Measurements from ENCODE around the gene GOLGA6A. TPM values are rescaled to one million over a fixed set of nuclear protein-coding genes. Genes with fewer than 3 reads are reported as not detected.
"Not testable (repeated sequence)": the region's sequence is repeated elsewhere in the genome, so short reads cannot be mapped to it uniquely, and the experiment has no call there.

GOLGA6A gene
- total and polyA plus RNA-seq, 2 donors (not counting 1 experiment from before 2014, with no cell fraction given) = 0.31 to 1.0 TPM

DNA sequence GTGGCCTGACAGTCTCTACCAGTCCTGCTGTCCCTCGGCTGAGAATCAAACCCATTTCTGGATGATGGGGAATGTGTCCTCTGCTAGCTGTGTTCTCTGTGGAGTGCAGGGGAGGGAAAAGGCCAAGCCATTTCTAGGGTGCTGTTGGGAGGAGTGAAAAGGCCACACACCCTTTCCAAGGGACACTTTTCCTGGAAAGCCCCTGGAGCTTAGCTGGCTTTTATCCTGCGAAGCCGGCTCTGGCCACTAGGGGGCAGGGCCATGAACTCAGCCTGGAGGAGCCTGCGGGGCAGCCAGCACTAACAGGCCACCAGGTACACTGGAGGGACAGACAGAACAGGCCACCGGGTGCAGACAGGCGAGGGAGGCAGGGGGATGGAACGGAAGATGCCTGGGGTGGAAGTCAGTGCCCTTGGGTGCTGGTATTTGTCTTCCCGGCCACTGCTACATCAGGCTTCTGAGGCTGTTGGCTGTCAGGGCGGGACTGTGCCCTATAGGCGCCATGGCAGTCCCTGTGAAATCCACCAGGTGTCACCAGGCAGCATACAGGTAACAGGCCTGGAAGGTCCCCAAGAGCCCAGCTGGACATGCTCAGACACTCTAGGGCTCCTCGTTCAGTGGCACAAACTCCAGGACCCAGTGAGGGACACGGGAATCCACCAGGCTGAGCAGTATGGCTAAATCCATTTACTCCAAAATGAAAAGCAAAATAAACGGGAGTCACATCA is 16.5 kb downstream of the GOLGA6A start:
- DNase-seq; H3K79me2 ChIP-seq (ENCODE audit: control insufficient read depth, insufficient read depth, low read length); H4K20me1 ChIP-seq (ENCODE audit: control insufficient read depth, insufficient read depth, low read length, poor library complexity, severe bottlenecking); H3K27ac ChIP-seq (ENCODE audit: low read length in 2 of 2); H3K9ac ChIP-seq (ENCODE audit: low read length); H3K27me3 Mint-ChIP-seq; H3K4me2 ChIP-seq (replicated peaks; ENCODE audit: low read depth, low read length, poor library complexity, severe bottlenecking); H3K9me3 Mint-ChIP-seq (ENCODE audit: insufficient read depth); H2AFZ ChIP-seq (ENCODE audit: insufficient read depth, low read depth, low read length, poor library complexity, severe bottlenecking); POLR2A ChIA-PET; H3K36me3 ChIP-seq (replicated peaks in 1 of 2; ENCODE audit: control extremely low read depth in 1 of 2, control insufficient read depth in 1 of 2, extremely low read depth in 1 of 2, insufficient read depth in 2 of 2, low read length in 1 of 2); H3K4me1 Mint-ChIP-seq; H3K4me3 ChIP-seq (ENCODE audit: control extremely low read depth in 1 of 5, extremely low read depth in 1 of 5, insufficient read depth in 1 of 5, low read depth in 2 of 5, low read length in 4 of 5); intact Hi-C loops (cut with micrococcal nuclease); H3K27me3 ChIP-seq (replicated peaks in 1 of 4; ENCODE audit: control extremely low read depth in 1 of 4, control insufficient read depth in 3 of 4, insufficient read depth in 4 of 4, low read length in 3 of 4); H3K9me3 ChIP-seq (ENCODE audit: control extremely low read depth in 1 of 3, control insufficient read depth in 2 of 3, insufficient read depth in 1 of 3, low read length in 2 of 3); H3K27ac Mint-ChIP-seq; H3K4me1 ChIP-seq (ENCODE audit: control insufficient read depth in 2 of 2, insufficient read depth in 2 of 2, low read length in 2 of 2); H3K4me3 Mint-ChIP-seq: not testable (repeated sequence)
- no CpG with 5 or more reads among the region's 13 CpGs for WGBS (ENCODE audit: insufficient coverage)
- CTCF ChIA-PET = interaction anchor here (1.6 kb wide), 1 partner anchor 11 kb away, joined by 5 read pairs; no protein-coding TSS in a partner anchor
- ATAC-seq (ENCODE audit: low read depth) = peak; percentile 92
- TF ChIP-seq, protein P1, sequence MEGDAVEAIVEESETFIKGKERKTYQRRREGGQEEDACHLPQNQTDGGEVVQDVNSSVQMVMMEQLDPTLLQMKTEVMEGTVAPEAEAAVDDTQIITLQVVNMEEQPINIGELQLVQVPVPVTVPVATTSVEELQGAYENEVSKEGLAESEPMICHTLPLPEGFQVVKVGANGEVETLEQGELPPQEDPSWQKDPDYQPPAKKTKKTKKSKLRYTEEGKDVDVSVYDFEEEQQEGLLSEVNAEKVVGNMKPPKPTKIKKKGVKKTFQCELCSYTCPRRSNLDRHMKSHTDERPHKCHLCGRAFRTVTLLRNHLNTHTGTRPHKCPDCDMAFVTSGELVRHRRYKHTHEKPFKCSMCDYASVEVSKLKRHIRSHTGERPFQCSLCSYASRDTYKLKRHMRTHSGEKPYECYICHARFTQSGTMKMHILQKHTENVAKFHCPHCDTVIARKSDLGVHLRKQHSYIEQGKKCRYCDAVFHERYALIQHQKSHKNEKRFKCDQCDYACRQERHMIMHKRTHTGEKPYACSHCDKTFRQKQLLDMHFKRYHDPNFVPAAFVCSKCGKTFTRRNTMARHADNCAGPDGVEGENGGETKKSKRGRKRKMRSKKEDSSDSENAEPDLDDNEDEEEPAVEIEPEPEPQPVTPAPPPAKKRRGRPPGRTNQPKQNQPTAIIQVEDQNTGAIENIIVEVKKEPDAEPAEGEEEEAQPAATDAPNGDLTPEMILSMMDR (IDR thresholded peaks at IDR 0.05) = peak; percentile 70

DNA sequence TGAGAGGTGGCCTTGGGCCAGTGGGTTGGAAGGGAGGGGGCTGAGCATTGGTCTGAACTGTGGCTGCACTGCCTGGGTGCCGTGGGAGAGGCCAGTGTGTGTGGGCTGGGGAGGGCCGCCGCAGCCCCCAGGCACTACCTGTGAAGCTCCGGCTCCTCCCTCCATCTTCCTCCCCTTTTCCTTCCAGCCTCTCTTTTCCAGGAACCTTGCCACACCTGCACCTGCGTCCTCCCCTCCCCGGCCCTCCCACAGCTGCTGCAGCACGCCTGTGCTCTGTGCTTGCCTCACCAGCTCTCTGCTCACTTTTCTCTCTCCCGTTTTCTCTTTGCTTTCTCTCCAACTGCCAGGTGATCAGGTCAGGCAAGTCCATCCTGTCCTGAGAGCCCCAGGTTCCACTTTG is 17.5 kb downstream of the GOLGA6A start:
- H3K27ac ChIP-seq (ENCODE audit: low read length in 2 of 2); ATAC-seq (ENCODE audit: low read depth); H2AFZ ChIP-seq (ENCODE audit: insufficient read depth, low read depth, low read length, poor library complexity, severe bottlenecking); H3K36me3 ChIP-seq (replicated peaks in 1 of 2; ENCODE audit: control extremely low read depth in 1 of 2, control insufficient read depth in 1 of 2, extremely low read depth in 1 of 2, insufficient read depth in 2 of 2, low read length in 1 of 2); intact Hi-C loops (cut with micrococcal nuclease); H4K20me1 ChIP-seq (ENCODE audit: control insufficient read depth, insufficient read depth, low read length, poor library complexity, severe bottlenecking); DNase-seq; H3K4me3 Mint-ChIP-seq; H3K27me3 ChIP-seq (replicated peaks in 1 of 4; ENCODE audit: control extremely low read depth in 1 of 4, control insufficient read depth in 3 of 4, insufficient read depth in 4 of 4, low read length in 3 of 4); H3K9ac ChIP-seq (ENCODE audit: low read length); H3K79me2 ChIP-seq (ENCODE audit: control insufficient read depth, insufficient read depth, low read length); H3K4me3 ChIP-seq (ENCODE audit: control extremely low read depth in 1 of 5, extremely low read depth in 1 of 5, insufficient read depth in 1 of 5, low read depth in 2 of 5, low read length in 4 of 5); H3K9me3 Mint-ChIP-seq (ENCODE audit: insufficient read depth); H3K4me1 Mint-ChIP-seq; H3K27ac Mint-ChIP-seq; H3K27me3 Mint-ChIP-seq; H3K4me2 ChIP-seq (replicated peaks; ENCODE audit: low read depth, low read length, poor library complexity, severe bottlenecking); H3K9me3 ChIP-seq (ENCODE audit: control extremely low read depth in 1 of 3, control insufficient read depth in 2 of 3, insufficient read depth in 1 of 3, low read length in 2 of 3); H3K4me1 ChIP-seq (ENCODE audit: control insufficient read depth in 2 of 2, insufficient read depth in 2 of 2, low read length in 2 of 2): not testable (repeated sequence)
- CTCF ChIA-PET = interaction anchor here (0.8 to 1.6 kb wide), 2 partner anchors 10 to 92 kb away, joined by 3 to 5 read pairs; no protein-coding TSS in a partner anchor
- POLR2A ChIA-PET = interaction anchor here (0.6 kb wide), 2 partner anchors 51 to 1243 kb away, joined by 4 to 5 read pairs; no protein-coding TSS in a partner anchor
- WGBS (ENCODE audit: insufficient coverage) = 83% methylated on average over 5 of the region's 8 CpGs

DNA sequence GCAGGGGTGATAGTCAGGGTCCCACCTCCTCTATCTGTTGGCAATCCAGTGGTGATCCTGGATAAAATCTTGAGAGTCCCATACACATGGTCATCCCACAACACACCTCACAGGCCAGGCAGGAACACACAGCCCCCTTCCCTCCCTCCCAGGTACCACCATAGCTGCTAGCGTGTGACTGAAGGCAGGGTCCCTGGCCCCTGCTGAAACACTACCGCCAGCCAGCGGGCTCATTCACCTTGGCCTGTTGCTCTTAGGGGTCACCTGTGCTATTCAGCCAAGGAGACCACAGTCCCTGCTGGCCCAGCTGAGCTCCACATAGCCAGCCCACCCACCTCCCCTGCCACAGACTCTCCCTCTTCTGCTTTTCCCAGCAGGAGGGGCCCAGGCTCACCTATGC is 18.2 kb downstream of the GOLGA6A start:
- H3K27me3 Mint-ChIP-seq; H3K27ac ChIP-seq (ENCODE audit: low read length in 2 of 2); H3K4me1 Mint-ChIP-seq; H3K9me3 Mint-ChIP-seq (ENCODE audit: insufficient read depth); POLR2A ChIA-PET; H3K36me3 ChIP-seq (replicated peaks in 1 of 2; ENCODE audit: control extremely low read depth in 1 of 2, control insufficient read depth in 1 of 2, extremely low read depth in 1 of 2, insufficient read depth in 2 of 2, low read length in 1 of 2); H3K27ac Mint-ChIP-seq; H3K27me3 ChIP-seq (replicated peaks in 1 of 4; ENCODE audit: control extremely low read depth in 1 of 4, control insufficient read depth in 3 of 4, insufficient read depth in 4 of 4, low read length in 3 of 4); H3K4me3 ChIP-seq (ENCODE audit: control extremely low read depth in 1 of 5, extremely low read depth in 1 of 5, insufficient read depth in 1 of 5, low read depth in 2 of 5, low read length in 4 of 5); H3K4me3 Mint-ChIP-seq; H3K79me2 ChIP-seq (ENCODE audit: control insufficient read depth, insufficient read depth, low read length); DNase-seq; intact Hi-C loops (cut with micrococcal nuclease); H3K4me2 ChIP-seq (replicated peaks; ENCODE audit: low read depth, low read length, poor library complexity, severe bottlenecking); ATAC-seq (ENCODE audit: low read depth); H4K20me1 ChIP-seq (ENCODE audit: control insufficient read depth, insufficient read depth, low read length, poor library complexity, severe bottlenecking); H2AFZ ChIP-seq (ENCODE audit: insufficient read depth, low read depth, low read length, poor library complexity, severe bottlenecking); H3K4me1 ChIP-seq (ENCODE audit: control insufficient read depth in 2 of 2, insufficient read depth in 2 of 2, low read length in 2 of 2); H3K9me3 ChIP-seq (ENCODE audit: control extremely low read depth in 1 of 3, control insufficient read depth in 2 of 3, insufficient read depth in 1 of 3, low read length in 2 of 3); H3K9ac ChIP-seq (ENCODE audit: low read length): not testable (repeated sequence)
- CTCF ChIA-PET = interaction anchor here (1.6 kb wide), 1 partner anchor 9 kb away, joined by 5 read pairs; no protein-coding TSS in a partner anchor
- WGBS (ENCODE audit: insufficient coverage) = 100% methylated on average over 3 of the region's 3 CpGs

Measured in B cell (primary cell).